Left ventricle myocardium inferior (tissue), 1 donor: ENCODE results near the gene CGAS. TPM values are rescaled to one million over a fixed set of nuclear protein-coding genes. Genes with fewer than 3 reads are reported as not detected.
A peak's percentile ranks its signal among the peaks of the same experiment; 100 is the strongest.

Experiments used
- DNase-seq: peaks from one replicate; pipeline ENCODE4 v3.0.0-alpha.2; 2020
- H3K27ac ChIP-seq: fragments of 200-600 bp; replicated peaks from 2 replicates; pipeline ENCODE4 v1.8.0; 2021
- H3K27me3 ChIP-seq: fragments of 200-600 bp; 2 replicates; pipeline ENCODE4 v1.8.0; 2021; ENCODE audit warnings: low read depth
- H3K36me3 ChIP-seq: fragments of 200-600 bp; 2 replicates; pipeline ENCODE4 v1.8.0; 2021
- H3K4me1 ChIP-seq: fragments of 200-600 bp; 2 replicates; pipeline ENCODE4 v1.8.0; 2021
- H3K4me3 ChIP-seq: fragments of 200-600 bp; 2 replicates; pipeline ENCODE4 v1.8.0; 2021; ENCODE audit warnings: mild to moderate bottlenecking, moderate library complexity
- H3K9me3 ChIP-seq: fragments of 200-600 bp; replicated peaks from 2 replicates; pipeline ENCODE4 v1.8.0; 2021
- intact Hi-C: fragments of 100-400 bp; cut with micrococcal nuclease; formaldehyde crosslinking; loops from one replicate; pipeline ENCODE4 v1.11.0; 2022
- long read RNA-seq: library from polyadenylated mRNA; unstranded; transcript quantifications from one replicate; pipeline ENCODE4 v2.0.0, GENCODE V29; 2021
- total RNA-seq: library from RNA; stranded (reverse); fragmentation: NEBNext Ultra II Directional; extraction: Animal tissue kit (Norgen Biotek cat#: 25700); gene quantifications from one replicate; pipeline ENCODE4 v1.2.1, GENCODE V29; 2021
- TF ChIP-seq, protein P1 (sequence below): fragments of 200-600 bp; IDR thresholded peaks from 2 replicates; pipeline ENCODE4 v1.8.0; 2021; ENCODE audit warnings: antibody characterized with exemption, mild to moderate bottlenecking, borderline replicate concordance
- donor health status: DM: no; HTN: yes; CAD: no; lungs with severe emphysema.

The CGAS gene
- 0.96 TPM for total RNA-seq
- long read RNA-seq: 0 reads

DNA sequence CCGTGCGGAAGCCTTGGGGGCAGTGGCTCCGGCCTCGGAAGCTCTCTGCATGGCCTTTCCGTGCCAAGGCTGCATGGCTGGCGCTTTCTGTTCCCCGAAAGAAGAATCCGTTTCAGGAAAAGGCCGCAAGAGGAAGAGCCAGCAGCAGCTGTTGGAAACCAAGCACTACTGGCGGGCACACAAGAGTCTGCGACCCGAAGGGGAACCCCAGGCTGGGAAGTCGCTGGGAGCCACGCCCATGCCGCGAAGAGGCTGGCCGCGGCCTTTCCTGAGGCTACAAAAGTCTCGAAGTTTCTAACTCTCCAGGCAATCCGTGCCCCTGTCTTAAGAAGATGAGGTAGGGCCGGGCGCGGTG lies at the start of gene CGAS:
CGAS (minus strand) TSS at position 191 of the 355 bp plus-strand sequence; CDS start at position 75, 116 bp downstream.
- no peaks in the 10 kb centered on the region for H3K9me3 ChIP-seq
- DNase-seq: peak; percentile 80
- H3K27ac ChIP-seq: peak within 1 kb of the TSS; percentile 89
- peak within 1 kb of the TSS; percentile 93 for H3K4me3 ChIP-seq
- intact Hi-C loops: no loop called here
- TF ChIP-seq, protein P1, sequence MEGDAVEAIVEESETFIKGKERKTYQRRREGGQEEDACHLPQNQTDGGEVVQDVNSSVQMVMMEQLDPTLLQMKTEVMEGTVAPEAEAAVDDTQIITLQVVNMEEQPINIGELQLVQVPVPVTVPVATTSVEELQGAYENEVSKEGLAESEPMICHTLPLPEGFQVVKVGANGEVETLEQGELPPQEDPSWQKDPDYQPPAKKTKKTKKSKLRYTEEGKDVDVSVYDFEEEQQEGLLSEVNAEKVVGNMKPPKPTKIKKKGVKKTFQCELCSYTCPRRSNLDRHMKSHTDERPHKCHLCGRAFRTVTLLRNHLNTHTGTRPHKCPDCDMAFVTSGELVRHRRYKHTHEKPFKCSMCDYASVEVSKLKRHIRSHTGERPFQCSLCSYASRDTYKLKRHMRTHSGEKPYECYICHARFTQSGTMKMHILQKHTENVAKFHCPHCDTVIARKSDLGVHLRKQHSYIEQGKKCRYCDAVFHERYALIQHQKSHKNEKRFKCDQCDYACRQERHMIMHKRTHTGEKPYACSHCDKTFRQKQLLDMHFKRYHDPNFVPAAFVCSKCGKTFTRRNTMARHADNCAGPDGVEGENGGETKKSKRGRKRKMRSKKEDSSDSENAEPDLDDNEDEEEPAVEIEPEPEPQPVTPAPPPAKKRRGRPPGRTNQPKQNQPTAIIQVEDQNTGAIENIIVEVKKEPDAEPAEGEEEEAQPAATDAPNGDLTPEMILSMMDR: no peak
- H3K27me3 ChIP-seq: peaks cover 33% of the 10 kb centered on the region
- H3K36me3 ChIP-seq: no peaks in the 10 kb centered on the region
- peaks cover 29% of the 10 kb centered on the region for H3K4me1 ChIP-seq

DNA sequence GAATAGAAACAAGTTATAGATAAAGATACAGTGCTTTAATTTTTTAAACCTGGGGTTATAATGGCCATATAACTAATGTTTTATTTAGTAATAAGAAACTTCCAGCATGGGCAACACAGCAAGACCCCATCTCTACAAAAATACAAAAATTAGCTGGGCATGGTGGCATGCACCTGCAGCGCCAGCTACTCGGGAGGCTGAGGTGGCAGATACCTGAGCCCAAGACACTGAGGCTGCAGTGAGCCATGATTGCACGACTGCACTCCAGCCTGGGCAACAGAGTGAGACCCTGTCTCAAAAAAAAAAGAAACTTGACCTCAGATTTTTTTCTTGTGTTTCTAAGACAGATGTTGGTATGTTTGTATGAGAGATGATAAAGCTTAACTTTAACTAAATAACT lies 45.8 kb upstream of the CGAS start:
- Histone ChIP-seq H3K36me3 (peaks cover 99% of the 10 kb centered on the region), H3K4me3 (no peak overlapping the region), H3K27ac (no peak overlapping the region), H3K27me3 (no peaks in the 10 kb centered on the region), H3K4me1 (no peaks in the 10 kb centered on the region), H3K9me3 (no peaks in the 10 kb centered on the region)
- intact Hi-C loops: no loop called here
- TF ChIP-seq, protein P1: no peak
- DNase-seq: no peak

DNA sequence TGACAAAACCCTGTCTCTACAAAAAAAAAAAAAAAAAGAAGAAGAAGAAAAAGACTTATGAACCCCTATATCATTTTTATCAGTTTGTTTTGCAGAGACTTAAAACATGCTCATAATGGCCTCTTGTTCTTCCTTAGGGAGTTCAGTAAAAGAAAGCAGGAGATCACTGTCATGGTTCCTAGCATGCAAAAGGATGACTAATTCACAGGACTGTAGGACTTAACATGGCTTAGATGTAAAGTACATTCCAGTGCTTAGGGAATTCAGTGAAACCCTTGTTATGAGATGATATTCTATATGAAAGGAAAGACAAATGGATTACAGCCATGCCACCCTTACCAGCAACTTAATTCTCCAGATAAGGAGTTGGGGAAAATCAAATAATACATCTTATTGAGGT lies 39.3 kb upstream of the CGAS start:
- Histone ChIP-seq H3K4me1 (no peaks in the 10 kb centered on the region), H3K36me3 (peaks cover 92% of the 10 kb centered on the region), H3K27me3 (no peaks in the 10 kb centered on the region), H3K27ac (no peak overlapping the region), H3K4me3 (no peak overlapping the region), H3K9me3 (peaks cover 6% of the 10 kb centered on the region)
- intact Hi-C loops: no loop called here
- no peak for DNase-seq
- TF ChIP-seq, protein P1: no peak

DNA sequence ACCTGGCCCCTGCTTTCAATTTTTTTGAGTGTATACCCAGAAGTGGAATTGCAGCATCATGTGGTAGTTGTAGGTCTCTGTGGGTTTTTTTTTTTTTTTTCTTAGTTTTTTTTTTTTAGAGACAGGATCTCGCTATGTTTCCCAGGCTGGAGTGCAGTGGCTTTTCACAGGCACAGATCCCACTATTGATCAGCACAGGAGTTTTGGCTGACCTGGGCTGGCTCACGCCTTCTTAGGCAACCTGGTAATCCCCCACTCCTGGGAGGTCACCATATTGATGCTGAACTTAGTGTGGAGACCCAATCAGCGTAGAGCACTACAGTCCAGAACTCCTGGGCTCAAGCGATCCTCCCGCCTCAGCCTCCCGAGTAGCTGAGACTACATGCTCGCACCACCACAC lies 35.4 kb upstream of the CGAS start:
- Histone ChIP-seq H3K36me3 (peaks cover 94% of the 10 kb centered on the region), H3K9me3 (peaks cover 6% of the 10 kb centered on the region), H3K27ac (no peak overlapping the region), H3K4me1 (no peaks in the 10 kb centered on the region), H3K27me3 (no peaks in the 10 kb centered on the region), H3K4me3 (no peak overlapping the region)
- TF ChIP-seq, protein P1: no peak
- intact Hi-C loops: no loop called here
- DNase-seq: no peak

DNA sequence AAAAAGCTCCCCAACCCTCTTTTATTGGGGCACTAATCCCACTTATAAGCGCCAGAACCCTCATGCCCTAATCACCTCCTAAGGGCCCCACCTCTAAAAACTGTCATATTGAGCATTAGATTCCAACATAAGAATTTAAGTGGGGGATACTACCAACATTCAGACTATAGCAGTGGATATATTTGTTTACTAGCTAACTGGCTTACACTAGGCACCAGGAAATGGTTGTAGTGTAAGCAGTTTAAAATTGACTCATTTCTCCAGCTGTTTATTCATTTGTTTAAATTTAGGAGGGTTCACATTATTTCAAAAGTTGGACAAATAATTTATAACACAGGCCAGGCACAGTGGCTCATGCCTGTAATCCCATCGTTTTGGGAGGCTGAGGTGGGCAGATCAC lies 32.3 kb upstream of the CGAS start:
- peaks cover 100% of the 10 kb centered on the region for H3K36me3 ChIP-seq

More for the DNA sequence above, 32.3 kb upstream of the CGAS start:
- TF ChIP-seq, protein P1: no peak
- H3K4me1 ChIP-seq: no peaks in the 10 kb centered on the region
- H3K27me3 ChIP-seq: no peaks in the 10 kb centered on the region
- intact Hi-C loops: no loop called here
- no peak overlapping the region for H3K4me3 ChIP-seq
- DNase-seq: no peak
- H3K9me3 ChIP-seq: no peaks in the 10 kb centered on the region
- H3K27ac ChIP-seq: no peak overlapping the region
